K562 (cell line): ENCODE data around the gene PCDH12. TPM values are rescaled to one million over a fixed set of nuclear protein-coding genes. Genes with fewer than 3 reads are reported as not detected.

Experiments used
- ATF4 ChIP-seq: fragments of 450-650 bp; formaldehyde crosslinking; IDR thresholded peaks from 2 replicates; pipeline ENCODE4 v1.4.0; 2022; ENCODE audit warnings: mild to moderate bottlenecking, moderate library complexity
- DIDO1 ChIP-seq: fragments of 450-650 bp; IDR thresholded peaks from 2 replicates; pipeline ENCODE4 v1.6.1; 2016; ENCODE audit warnings: low read depth, missing biosample characterization, missing genetic modification characterization
- FOXK1 ChIP-seq: sonication (generic); formaldehyde crosslinking; IDR thresholded peaks from 2 replicates; pipeline ENCODE4 v1.8.0; 2022; ENCODE audit warnings: missing genetic modification reagents, mild to moderate bottlenecking, borderline replicate concordance
- FOXM1 ChIP-seq, 2 experiments: fragments of 450-650 bp in 1 of 2; sonication (generic) in 1 of 2; formaldehyde crosslinking in 1 of 2; IDR thresholded peaks; 2 replicates each; pipeline versions ENCODE4 v1.6.1 to v1.9.0; 2017 to 2022; ENCODE audit warnings: low read depth in 2 of 2, mild to moderate bottlenecking in 2 of 2, missing genetic modification reagents in 1 of 2, moderate library complexity in 1 of 2
- HDAC3 ChIP-seq: fragments of 450-650 bp; IDR thresholded peaks from 2 replicates; pipeline ENCODE4 v1.6.1; 2018; ENCODE audit warnings: borderline replicate concordance, mild to moderate bottlenecking, moderate library complexity; ENCODE audit not compliant: partially characterized antibody
- HDGF ChIP-seq: fragments of 450-650 bp; IDR thresholded peaks from 2 replicates; pipeline ENCODE4 v1.6.1; 2016
- MNT ChIP-seq, 2 experiments: fragments of 450-650 bp; conservative IDR thresholded peaks; 2 replicates each; pipeline ENCODE4 v1.6.1; 2017; ENCODE audit warnings: mild to moderate bottlenecking in 2 of 2, moderate library complexity in 2 of 2
- NCOA1 ChIP-seq: fragments of 450-650 bp; IDR thresholded peaks from 2 replicates; pipeline ENCODE4 v1.6.1; 2016; ENCODE audit warnings: low read depth
- NFXL1 ChIP-seq: fragments of 450-650 bp; formaldehyde crosslinking; IDR thresholded peaks from 2 replicates; pipeline ENCODE4 v1.4.0; 2021; ENCODE audit warnings: mild to moderate bottlenecking
- NONO ChIP-seq, 2 experiments: fragments of 200-400 bp in 1 of 2; fragments of 450-650 bp in 1 of 2; formaldehyde crosslinking in 1 of 2; IDR thresholded peaks; 2 replicates each; pipeline ENCODE4 v1.6.1; 2017; ENCODE audit warnings: low read depth in 2 of 2, mild to moderate bottlenecking in 2 of 2, moderate library complexity in 2 of 2, low read length in 1 of 2
- PHF20 ChIP-seq: fragments of 450-650 bp; IDR thresholded peaks from 2 replicates; pipeline ENCODE4 v1.6.1; 2018; ENCODE audit not compliant: partially characterized antibody
- RBFOX2 ChIP-seq: fragments of 200-400 bp; formaldehyde crosslinking; IDR thresholded peaks from 2 replicates; pipeline ENCODE4 v1.6.1; 2017; ENCODE audit warnings: low read depth, mild to moderate bottlenecking, low read length, moderate library complexity
- STAT5A ChIP-seq: IDR thresholded peaks from 2 replicates; pipeline ENCODE4 v1.6.1; 2012; ENCODE audit warnings: low read length, inconsistent platforms, borderline replicate concordance
- SUPT5H ChIP-seq: fragments of 450-650 bp; IDR thresholded peaks from 2 replicates; pipeline ENCODE4 v1.6.1; 2016
- TBL1XR1 ChIP-seq, 2 experiments: IDR thresholded peaks; 2 replicates each; pipeline ENCODE4 v1.6.1; 2012; ENCODE audit warnings: improper control_type of control experiment in 2 of 2, low read length in 2 of 2, mild to moderate bottlenecking in 1 of 2
- TBP ChIP-seq: optimal IDR thresholded peaks from 2 replicates; pipeline ENCODE3; 2011; ENCODE audit warnings: low read depth, low read length, improper control_type of control experiment
- ZKSCAN8 ChIP-seq: fragments of 200-800 bp; sonication (Bioruptor generic); IDR thresholded peaks from 2 replicates; pipeline ENCODE4 v1.6.1; 2016; ENCODE audit warnings: missing genetic modification characterization, missing compliant biosample characterization
- ZNF134 ChIP-seq: fragments of 250-450 bp; sonication (Bioruptor Pico); conservative IDR thresholded peaks from 2 replicates; pipeline ENCODE4 v1.4.0; 2020
- ZNF174 ChIP-seq: fragments of 250-450 bp; sonication (Bioruptor Pico); IDR thresholded peaks from 2 replicates; pipeline ENCODE4 v1.4.0; 2020; ENCODE audit warnings: mild to moderate bottlenecking
- ZNF280A ChIP-seq: fragments of 450-650 bp; IDR thresholded peaks from 2 replicates; pipeline ENCODE4 v1.6.1; 2018; ENCODE audit warnings: mild to moderate bottlenecking, low read depth; ENCODE audit not compliant: partially characterized antibody
- ZNF311 ChIP-seq: fragments of 250-450 bp; sonication (Bioruptor Pico); IDR thresholded peaks from 2 replicates; pipeline ENCODE4 v1.4.0; 2020; ENCODE audit warnings: mild to moderate bottlenecking, moderate library complexity
- ZNF512 ChIP-seq: IDR thresholded peaks from 2 replicates; pipeline ENCODE4 v1.6.1; 2016; ENCODE audit warnings: missing genetic modification characterization, missing compliant biosample characterization
- ZNF77 ChIP-seq: fragments of 250-450 bp; sonication (Bioruptor Pico); IDR thresholded peaks from 2 replicates; pipeline ENCODE4 v1.5.0; 2020
- polyA plus RNA-seq, 8 experiments: library from polyadenylated mRNA; depleted of rRNA in 4 of 8; stranded (reverse) in 5 of 8; unstranded in 3 of 8; fragments of >200 nt; fragmentation: Nextera tagmentation in 2 of 8; fragmentation: Illumina TruSeq in 1 of 8; extraction: Ambion mirVana in 2 of 8; extraction: Trizol in 1 of 8; gene quantifications; 2 replicates each; pipeline versions ENCODE4 v1.2.1 to v1.2.3, GENCODE V29; 2011 to 2014; ENCODE audit warnings: inconsistent platforms in 1 of 8, missing spikeins in 1 of 8
- total RNA-seq, 7 experiments: library from RNA; depleted of rRNA in 6 of 7; stranded (reverse); fragments of >200 nt in 6 of 7; fragmentation: Illumina TruSeq in 2 of 7; extraction: Trizol in 2 of 7; gene quantifications; 2 replicates each; pipeline versions ENCODE4 v1.2.1 to v1.2.3, GENCODE V29; 2011 to 2021; ENCODE audit warnings: low replicate concordance in 1 of 7
- TF ChIP-seq, protein P1 (sequence below): fragments of 250-450 bp; sonication (Bioruptor Pico); IDR thresholded peaks from 2 replicates; pipeline ENCODE4 v1.4.0; 2020

Gene PCDH12
- total and polyA plus RNA-seq, 9 of the 15 experiments (the other 6 are each of a cell fraction or from before 2014, with no cell fraction given) = 0.01 to 0.04 (median 0.01) TPM; not detected in 4

DNA sequence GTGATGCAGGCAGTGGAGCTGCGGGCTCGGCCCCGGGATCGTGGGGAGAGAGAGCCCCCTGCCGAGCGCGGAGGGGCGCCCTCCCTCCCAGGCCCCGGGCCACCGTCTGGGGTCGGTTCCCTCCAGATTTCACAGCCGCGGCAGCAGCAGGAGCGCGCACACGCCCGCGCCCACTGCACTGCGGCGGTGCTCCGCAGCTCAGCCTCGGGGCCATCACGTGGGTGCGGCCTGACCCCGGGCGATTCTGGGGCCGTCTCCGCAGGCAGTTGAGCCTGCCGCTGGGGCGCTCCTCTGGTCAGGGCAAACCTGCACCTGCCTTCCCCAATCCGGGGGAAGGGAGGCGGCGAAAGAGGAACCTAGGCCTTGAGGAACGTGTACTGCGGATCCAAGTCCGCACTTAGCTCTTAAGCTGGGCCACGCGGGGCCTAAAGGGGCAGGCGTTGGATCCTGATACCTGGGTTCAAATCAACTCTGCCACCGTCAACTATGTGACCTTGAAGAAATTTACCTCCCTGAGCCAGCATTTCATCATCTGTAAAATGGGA lies 43.7 kb downstream of the PCDH12 start (continued):
- TF ChIP-seq ZNF512 (tag) (no peak), FOXK1 (CRISPR knock-in tag) (no peak), TBL1XR1 (IDR thresholded peaks at IDR 0.05; ENCODE audit: low read length in 2 of 2) (no peak), SUPT5H (no peak), STAT5A (no peak), ZNF280A (no peak), TBP (peak; percentile 18), ZKSCAN8 (CRISPR knock-in tag) (no peak), ZNF174 (no peak), FOXM1 (IDR thresholded peaks at IDR 0.05; ENCODE audit: low read depth) (no peak), FOXM1 (CRISPR knock-in tag; IDR thresholded peaks at IDR 0.05; ENCODE audit: low read depth) (no peak), NONO (IDR thresholded peaks at IDR 0.05; ENCODE audit: low read depth in 2 of 2, low read length in 1 of 2) (peak in 1 of 2 experiments; percentile 26; a peak in 1 of 4 replicates), ZNF311 (CRISPR knock-in tag) (no peak), ATF4 (CRISPR knock-in tag) (no peak), NFXL1 (no peak), PHF20 (peak; percentile 39), ZNF134 (CRISPR knock-in tag) (no peak), NCOA1 (no peak), HDAC3 (no peak), HDGF (no peak; the same call in 1 of the 2 replicates), RBFOX2 (peak; percentile 65), ZNF77 (CRISPR knock-in tag) (no peak), DIDO1 (tag) (no peak), MNT (conservative IDR thresholded peaks at IDR 0.05) (peak; percentile 41 to 54; a peak in 1 of 4 replicates)
- TF ChIP-seq, protein P1, sequence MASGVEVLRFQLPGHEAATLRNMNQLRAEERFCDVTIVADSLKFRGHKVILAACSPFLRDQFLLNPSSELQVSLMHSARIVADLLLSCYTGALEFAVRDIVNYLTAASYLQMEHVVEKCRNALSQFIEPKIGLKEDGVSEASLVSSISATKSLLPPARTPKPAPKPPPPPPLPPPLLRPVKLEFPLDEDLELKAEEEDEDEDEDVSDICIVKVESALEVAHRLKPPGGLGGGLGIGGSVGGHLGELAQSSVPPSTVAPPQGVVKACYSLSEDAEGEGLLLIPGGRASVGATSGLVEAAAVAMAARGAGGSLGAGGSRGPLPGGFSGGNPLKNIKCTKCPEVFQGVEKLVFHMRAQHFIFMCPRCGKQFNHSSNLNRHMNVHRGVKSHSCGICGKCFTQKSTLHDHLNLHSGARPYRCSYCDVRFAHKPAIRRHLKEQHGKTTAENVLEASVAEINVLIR (CRISPR knock-in tag) = no peak
